ENCODE measurements around the gene SERPINA6.
"Not testable (repeated sequence)": the region's sequence is repeated elsewhere in the genome, so short reads cannot be mapped to it uniquely, and the experiment has no call there.

SERPINA6 gene

GRCh38 chr14:94306047-94306978 is 16.8 kb downstream of the SERPINA6 start:
- Histone ChIP-seq H3K9me3 (ENCODE audit: control insufficient read depth in 2 of 2, low read length in 2 of 2) (peaks cover 4 to 14% of the 10 kb centered on the region in 2 donors), H3K4me3 (ENCODE audit: low read length in 2 of 2) (no peak overlapping the region), H3K9ac (ENCODE audit: low read length in 2 of 2) (no peak overlapping the region), H3K27ac (ENCODE audit: low read length) (no peak overlapping the region), H3K27me3 (ENCODE audit: control insufficient read depth in 1 of 2, insufficient read depth in 2 of 2, low read length in 2 of 2) (no peaks in the 10 kb centered on the region), H3K4me1 (ENCODE audit: control insufficient read depth, insufficient read depth, low read length) (no peaks in the 10 kb centered on the region), H3K36me3 (ENCODE audit: control insufficient read depth in 2 of 2, insufficient read depth in 2 of 2, low read length in 2 of 2) (no peaks in the 10 kb centered on the region)

GRCh38 chr14:94305620-94306019 is 17.5 kb downstream of the SERPINA6 start:
- H3K27ac ChIP-seq (ENCODE audit: low read length) = no peak overlapping the region
- no peak overlapping the region for H3K9ac ChIP-seq (ENCODE audit: low read length in 2 of 2)
- no peaks in the 10 kb centered on the region for H3K4me1 ChIP-seq (ENCODE audit: control insufficient read depth, insufficient read depth, low read length)
- H3K9me3 ChIP-seq (ENCODE audit: control insufficient read depth in 2 of 2, low read length in 2 of 2) = peaks cover 4 to 14% of the 10 kb centered on the region in 2 donors
- H3K27me3 ChIP-seq (ENCODE audit: control insufficient read depth in 1 of 2, insufficient read depth in 2 of 2, low read length in 2 of 2) = no peaks in the 10 kb centered on the region
- no peak overlapping the region for H3K4me3 ChIP-seq (ENCODE audit: low read length in 2 of 2)
- H3K36me3 ChIP-seq (ENCODE audit: control insufficient read depth in 2 of 2, insufficient read depth in 2 of 2, low read length in 2 of 2) = no peaks in the 10 kb centered on the region

- Histone ChIP-seq H3K4me3 (ENCODE audit: low read length in 2 of 2) (no peak overlapping the region), H3K9ac (ENCODE audit: low read length in 2 of 2) (no peak overlapping the region), H3K36me3 (ENCODE audit: control insufficient read depth in 2 of 2, insufficient read depth in 2 of 2, low read length in 2 of 2) (no peaks in the 10 kb centered on the region), H3K9me3 (ENCODE audit: control insufficient read depth in 2 of 2, low read length in 2 of 2) (peaks cover 4 to 14% of the 10 kb centered on the region in 2 donors), H3K27ac (ENCODE audit: low read length) (no peak overlapping the region), H3K4me1 (ENCODE audit: control insufficient read depth, insufficient read depth, low read length) (no peaks in the 10 kb centered on the region), H3K27me3 (ENCODE audit: control insufficient read depth in 1 of 2, insufficient read depth in 2 of 2, low read length in 2 of 2) (no peaks in the 10 kb centered on the region)
Measured at GRCh38 chr14:94304243-94304642, 18.9 kb downstream of the SERPINA6 start.

GRCh38 chr14:94303111-94303510 is 20.0 kb downstream of the SERPINA6 start:
- Histone ChIP-seq H3K9me3 (ENCODE audit: control insufficient read depth in 2 of 2, low read length in 2 of 2) (peaks cover 3 to 12% of the 10 kb centered on the region in 2 donors), H3K9ac (ENCODE audit: low read length in 2 of 2) (no peak overlapping the region), H3K36me3 (ENCODE audit: control insufficient read depth in 2 of 2, insufficient read depth in 2 of 2, low read length in 2 of 2) (no peaks in the 10 kb centered on the region), H3K27me3 (ENCODE audit: control insufficient read depth in 1 of 2, insufficient read depth in 2 of 2, low read length in 2 of 2) (no peaks in the 10 kb centered on the region), H3K4me3 (ENCODE audit: low read length in 2 of 2) (no peak overlapping the region), H3K4me1 (ENCODE audit: control insufficient read depth, insufficient read depth, low read length) (no peaks in the 10 kb centered on the region), H3K27ac (ENCODE audit: low read length) (no peak overlapping the region)

GRCh38 chr14:94298130-94298529 is 25.0 kb downstream of the SERPINA6 start:
- no peaks in the 10 kb centered on the region for H3K27me3 ChIP-seq (ENCODE audit: control insufficient read depth in 1 of 2, insufficient read depth in 2 of 2, low read length in 2 of 2)
- H3K4me3 ChIP-seq (ENCODE audit: low read length in 2 of 2) = no peak overlapping the region
- H3K36me3 ChIP-seq (ENCODE audit: control insufficient read depth in 2 of 2, insufficient read depth in 2 of 2, low read length in 2 of 2) = no peaks in the 10 kb centered on the region
- no peaks in the 10 kb centered on the region for H3K9me3 ChIP-seq (ENCODE audit: control insufficient read depth in 2 of 2, low read length in 2 of 2)
- no peak overlapping the region for H3K9ac ChIP-seq (ENCODE audit: low read length in 2 of 2)
- H3K4me1 ChIP-seq (ENCODE audit: control insufficient read depth, insufficient read depth, low read length) = no peaks in the 10 kb centered on the region
- H3K27ac ChIP-seq (ENCODE audit: low read length) = no peak overlapping the region

GRCh38 chr14:94296181-94296545 is 27.0 kb downstream of the SERPINA6 start:
- H3K4me3 ChIP-seq (ENCODE audit: low read length in 2 of 2); H3K4me1 ChIP-seq (ENCODE audit: control insufficient read depth, insufficient read depth, low read length); H3K27ac ChIP-seq (ENCODE audit: low read length); H3K9me3 ChIP-seq (ENCODE audit: control insufficient read depth in 2 of 2, low read length in 2 of 2); H3K27me3 ChIP-seq (ENCODE audit: control insufficient read depth in 1 of 2, insufficient read depth in 2 of 2, low read length in 2 of 2); H3K36me3 ChIP-seq (ENCODE audit: control insufficient read depth in 2 of 2, insufficient read depth in 2 of 2, low read length in 2 of 2); H3K9ac ChIP-seq (ENCODE audit: low read length in 2 of 2): not testable (repeated sequence)

GRCh38 chr14:94295360-94296180 is 27.6 kb downstream of the SERPINA6 start:
- Histone ChIP-seq H3K36me3 (ENCODE audit: control insufficient read depth in 2 of 2, insufficient read depth in 2 of 2, low read length in 2 of 2) (no peaks in the 10 kb centered on the region), H3K4me1 (ENCODE audit: control insufficient read depth, insufficient read depth, low read length) (no peaks in the 10 kb centered on the region), H3K9ac (ENCODE audit: low read length in 2 of 2) (no peak overlapping the region), H3K27ac (ENCODE audit: low read length) (no peak overlapping the region), H3K27me3 (ENCODE audit: control insufficient read depth in 1 of 2, insufficient read depth in 2 of 2, low read length in 2 of 2) (no peaks in the 10 kb centered on the region), H3K4me3 (ENCODE audit: low read length in 2 of 2) (no peak overlapping the region), H3K9me3 (ENCODE audit: control insufficient read depth in 2 of 2, low read length in 2 of 2) (no peaks in the 10 kb centered on the region)

GRCh38 chr14:94293578-94293924 is 29.6 kb downstream of the SERPINA6 start:
- H3K9ac ChIP-seq (ENCODE audit: low read length in 2 of 2) = no peak overlapping the region
- H3K27me3 ChIP-seq (ENCODE audit: control insufficient read depth in 1 of 2, insufficient read depth in 2 of 2, low read length in 2 of 2) = no peaks in the 10 kb centered on the region
- no peak overlapping the region for H3K27ac ChIP-seq (ENCODE audit: low read length)

GRCh38 chr14:94292872-94293577 is 30.1 kb downstream of the SERPINA6 start, which contains the start of gene SERPINA10:
TSS of gene SERPINA10 (minus strand) at chr14:94293268. CDS start at chr14:94290593, 2,675 bp downstream.
- Histone ChIP-seq H3K36me3 (ENCODE audit: control insufficient read depth in 2 of 2, insufficient read depth in 2 of 2, low read length in 2 of 2) (no peaks in the 10 kb centered on the region), H3K9ac (ENCODE audit: low read length in 2 of 2) (no peak within 1 kb of the TSS), H3K4me1 (ENCODE audit: control insufficient read depth, insufficient read depth, low read length) (no peaks in the 10 kb centered on the region), H3K9me3 (ENCODE audit: control insufficient read depth in 2 of 2, low read length in 2 of 2) (peaks cover 0 to 5% of the 10 kb centered on the region in 2 donors), H3K4me3 (ENCODE audit: low read length in 2 of 2) (no peak within 1 kb of the TSS), H3K27me3 (ENCODE audit: control insufficient read depth in 1 of 2, insufficient read depth in 2 of 2, low read length in 2 of 2) (no peaks in the 10 kb centered on the region), H3K27ac (ENCODE audit: low read length) (no peak within 1 kb of the TSS)

More at GRCh38 chr14:94293578-94293924, 29.6 kb downstream of the SERPINA6 start:
- Histone ChIP-seq H3K9me3 (ENCODE audit: control insufficient read depth in 2 of 2, low read length in 2 of 2) (peaks cover 0 to 5% of the 10 kb centered on the region in 2 donors), H3K36me3 (ENCODE audit: control insufficient read depth in 2 of 2, insufficient read depth in 2 of 2, low read length in 2 of 2) (no peaks in the 10 kb centered on the region), H3K4me3 (ENCODE audit: low read length in 2 of 2) (no peak overlapping the region), H3K4me1 (ENCODE audit: control insufficient read depth, insufficient read depth, low read length) (no peaks in the 10 kb centered on the region)

- no peaks in the 10 kb centered on the region for H3K36me3 ChIP-seq (ENCODE audit: control insufficient read depth in 2 of 2, insufficient read depth in 2 of 2, low read length in 2 of 2)
- peaks cover 0 to 5% of the 10 kb centered on the region in 2 donors for H3K9me3 ChIP-seq (ENCODE audit: control insufficient read depth in 2 of 2, low read length in 2 of 2)
- no peaks in the 10 kb centered on the region for H3K27me3 ChIP-seq (ENCODE audit: control insufficient read depth in 1 of 2, insufficient read depth in 2 of 2, low read length in 2 of 2)
- H3K9ac ChIP-seq (ENCODE audit: low read length in 2 of 2) = no peak overlapping the region
- no peaks in the 10 kb centered on the region for H3K4me1 ChIP-seq (ENCODE audit: control insufficient read depth, insufficient read depth, low read length)
- H3K4me3 ChIP-seq (ENCODE audit: low read length in 2 of 2) = no peak overlapping the region
- no peak overlapping the region for H3K27ac ChIP-seq (ENCODE audit: low read length)
Measured at GRCh38 chr14:94292526-94292871, 30.6 kb downstream of the SERPINA6 start.
